Neural cell (in vitro differentiated cells): Measurements from ENCODE around the gene BCKDHB. TPM values are rescaled to one million over a fixed set of nuclear protein-coding genes. Genes with fewer than 3 reads are reported as not detected.

Experiments used
- H2AFZ ChIP-seq: fragments of 200-600, 300-800 bp; sonication (generic), shearing (Covaris generic); 2 replicates; pipeline ENCODE4 v1.6.0; 2014; ENCODE audit warnings: low read depth, mild to moderate bottlenecking, antibody characterized with exemption, low read length, moderate library complexity
- H3F3A ChIP-seq: fragments of 200-600 bp; shearing (Covaris generic); 2 replicates; pipeline ENCODE4 v1.6.1; 2016; ENCODE audit warnings: mild to moderate bottlenecking, moderate library complexity, mixed read lengths, antibody characterized with exemption, low read length; ENCODE audit not compliant: insufficient read depth, poor library complexity, severe bottlenecking
- H3K27ac ChIP-seq: fragments of 200-600, 300-800 bp; sonication (generic), shearing (Covaris generic); 2 replicates; pipeline ENCODE4 v1.5.1; 2014; ENCODE audit warnings: mild to moderate bottlenecking, low read length, moderate library complexity
- H3K27me3 ChIP-seq: fragments of 300-800, 200-600 bp; sonication (generic), shearing (Covaris generic); 2 replicates; pipeline ENCODE4 v1.6.0; 2014; ENCODE audit warnings: mild to moderate bottlenecking, low read depth, low read length, moderate library complexity; ENCODE audit not compliant: insufficient read depth
- H3K36me3 ChIP-seq: fragments of 300-800, 200-600 bp; sonication (generic), shearing (Covaris generic); 2 replicates; pipeline ENCODE4 v1.5.1; 2014; ENCODE audit warnings: mild to moderate bottlenecking, antibody characterized with exemption, low read length, moderate library complexity; ENCODE audit not compliant: insufficient read depth
- H3K4me2 ChIP-seq: fragments of 300-800, 200-600 bp; sonication (generic), shearing (Covaris generic); 2 replicates; pipeline ENCODE4 v1.6.0; 2014; ENCODE audit warnings: mild to moderate bottlenecking, low read length
- H3K4me3 ChIP-seq: fragments of 300-800, 200-600 bp; sonication (generic), shearing (Covaris generic); 2 replicates; pipeline ENCODE4 v1.5.1; 2014; ENCODE audit warnings: mild to moderate bottlenecking, low read length, moderate library complexity
- H3K79me2 ChIP-seq: fragments of 200-600 bp; shearing (Covaris generic); replicated peaks from 2 replicates; pipeline ENCODE4 v1.6.0; 2014; ENCODE audit warnings: mild to moderate bottlenecking, low read length, moderate library complexity; ENCODE audit not compliant: insufficient read depth
- H3K9ac ChIP-seq: fragments of 300-800, 200-600 bp; sonication (generic), shearing (Covaris generic); 2 replicates; pipeline ENCODE4 v1.6.1; 2016; ENCODE audit warnings: mild to moderate bottlenecking, low read length, mixed read lengths
- H3K9me2 ChIP-seq: fragments of 200-600 bp; shearing (Covaris generic); 2 replicates; pipeline ENCODE4 v1.6.1; 2016; ENCODE audit warnings: mild to moderate bottlenecking, low read length, mixed read lengths; ENCODE audit not compliant: insufficient read depth
- H3K9me3 ChIP-seq: fragments of 200-600, 300-800 bp; sonication (generic), shearing (Covaris generic); 2 replicates; pipeline ENCODE4 v1.6.1; 2016; ENCODE audit warnings: mild to moderate bottlenecking, mixed run types, low read length, moderate library complexity, mixed read lengths
- H4K20me1 ChIP-seq: fragments of 200-600 bp; shearing (Covaris generic); 2 replicates; pipeline ENCODE4 v1.6.1; 2016; ENCODE audit warnings: mild to moderate bottlenecking, mixed run types; ENCODE audit not compliant: insufficient read depth
- EP300 ChIP-seq: fragments of 450-650 bp; conservative IDR thresholded peaks from 2 replicates; pipeline ENCODE4 v1.6.1; 2014; ENCODE audit warnings: antibody characterized with exemption, mild to moderate bottlenecking, moderate library complexity; ENCODE audit not compliant: poor library complexity, severe bottlenecking
- EZH2 ChIP-seq: fragments of 200-600, 300-800 bp; shearing (Covaris generic), sonication (generic); IDR thresholded peaks from 2 replicates; pipeline ENCODE4 v1.6.1; 2014; ENCODE audit warnings: antibody characterized with exemption, low read length, borderline replicate concordance, mild to moderate bottlenecking; ENCODE audit not compliant: insufficient read depth, poor library complexity, severe bottlenecking
- MXI1 ChIP-seq: fragments of 450-650 bp; conservative IDR thresholded peaks from 2 replicates; pipeline ENCODE4 v1.6.1; 2014; ENCODE audit warnings: antibody characterized with exemption, mild to moderate bottlenecking; ENCODE audit not compliant: poor library complexity, severe bottlenecking
- POLR2AphosphoS5 ChIP-seq: IDR thresholded peaks from 2 replicates; pipeline ENCODE4 v1.6.1; 2012
- RAD21 ChIP-seq: fragments of 450-650 bp; conservative IDR thresholded peaks from 2 replicates; pipeline ENCODE4 v1.6.1; 2014; ENCODE audit warnings: antibody characterized with exemption, mild to moderate bottlenecking, moderate library complexity
- SMC3 ChIP-seq: fragments of 450-650 bp; conservative IDR thresholded peaks from 2 replicates; pipeline ENCODE4 v1.6.1; 2014; ENCODE audit warnings: antibody characterized with exemption, mild to moderate bottlenecking, moderate library complexity; ENCODE audit not compliant: poor library complexity
- TAF1 ChIP-seq: IDR thresholded peaks from 2 replicates; pipeline ENCODE4 v1.6.1; 2012; ENCODE audit warnings: low read depth
- polyA plus RNA-seq: library from polyadenylated mRNA; depleted of rRNA; stranded (reverse); fragments of >200 nt; gene quantifications from 2 replicates; pipeline ENCODE4 v1.2.3, GENCODE V29; 2014
- TF ChIP-seq, protein P1 (sequence below): IDR thresholded peaks from 2 replicates; pipeline ENCODE4 v1.6.1; 2012; ENCODE audit warnings: borderline replicate concordance
- TF ChIP-seq, protein P2 (sequence below): fragments of 450-650 bp; IDR thresholded peaks from 2 replicates; pipeline ENCODE4 v1.5.1; 2014; ENCODE audit warnings: antibody characterized with exemption, mild to moderate bottlenecking, moderate library complexity; ENCODE audit not compliant: poor library complexity, severe bottlenecking

The BCKDHB gene
- polyA plus RNA-seq, 1 donor from 2014 or later: 16.1 TPM

DNA sequence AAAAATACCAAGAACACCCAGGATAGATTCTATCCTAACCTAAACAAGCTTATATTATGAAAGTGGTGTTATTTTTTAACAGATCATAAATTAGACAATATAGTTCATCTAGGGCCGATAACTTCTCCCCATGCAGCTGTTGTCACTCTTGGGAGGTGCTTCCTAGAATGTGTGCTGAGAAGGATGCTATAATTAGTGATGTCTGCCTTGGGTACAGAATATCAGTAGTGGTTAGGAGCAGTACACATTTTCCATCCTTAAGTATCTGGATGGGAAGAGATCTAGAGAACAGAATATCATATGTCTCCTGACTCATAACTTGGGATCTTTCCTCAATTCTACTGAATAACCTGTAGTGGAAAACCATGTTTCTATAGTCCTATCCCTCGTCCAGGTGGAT, 214.5 kb downstream of the BCKDHB start:
- Histone ChIP-seq H3K9me2 (no peaks in the 10 kb centered on the region), H3K27ac (no peak overlapping the region), H3K4me2 (no peak overlapping the region), H3K9ac (no peak overlapping the region), H3K36me3 (no peaks in the 10 kb centered on the region), H3K9me3 (no peaks in the 10 kb centered on the region), H3K79me2 (no peaks in the 10 kb centered on the region), H3K27me3 (no peaks in the 10 kb centered on the region), H2AFZ (no peak overlapping the region), H3K4me3 (no peak overlapping the region), H3F3A (no peaks in the 10 kb centered on the region), H4K20me1 (no peaks in the 10 kb centered on the region)
- TF ChIP-seq MXI1: no peak
- TF ChIP-seq, protein P1, sequence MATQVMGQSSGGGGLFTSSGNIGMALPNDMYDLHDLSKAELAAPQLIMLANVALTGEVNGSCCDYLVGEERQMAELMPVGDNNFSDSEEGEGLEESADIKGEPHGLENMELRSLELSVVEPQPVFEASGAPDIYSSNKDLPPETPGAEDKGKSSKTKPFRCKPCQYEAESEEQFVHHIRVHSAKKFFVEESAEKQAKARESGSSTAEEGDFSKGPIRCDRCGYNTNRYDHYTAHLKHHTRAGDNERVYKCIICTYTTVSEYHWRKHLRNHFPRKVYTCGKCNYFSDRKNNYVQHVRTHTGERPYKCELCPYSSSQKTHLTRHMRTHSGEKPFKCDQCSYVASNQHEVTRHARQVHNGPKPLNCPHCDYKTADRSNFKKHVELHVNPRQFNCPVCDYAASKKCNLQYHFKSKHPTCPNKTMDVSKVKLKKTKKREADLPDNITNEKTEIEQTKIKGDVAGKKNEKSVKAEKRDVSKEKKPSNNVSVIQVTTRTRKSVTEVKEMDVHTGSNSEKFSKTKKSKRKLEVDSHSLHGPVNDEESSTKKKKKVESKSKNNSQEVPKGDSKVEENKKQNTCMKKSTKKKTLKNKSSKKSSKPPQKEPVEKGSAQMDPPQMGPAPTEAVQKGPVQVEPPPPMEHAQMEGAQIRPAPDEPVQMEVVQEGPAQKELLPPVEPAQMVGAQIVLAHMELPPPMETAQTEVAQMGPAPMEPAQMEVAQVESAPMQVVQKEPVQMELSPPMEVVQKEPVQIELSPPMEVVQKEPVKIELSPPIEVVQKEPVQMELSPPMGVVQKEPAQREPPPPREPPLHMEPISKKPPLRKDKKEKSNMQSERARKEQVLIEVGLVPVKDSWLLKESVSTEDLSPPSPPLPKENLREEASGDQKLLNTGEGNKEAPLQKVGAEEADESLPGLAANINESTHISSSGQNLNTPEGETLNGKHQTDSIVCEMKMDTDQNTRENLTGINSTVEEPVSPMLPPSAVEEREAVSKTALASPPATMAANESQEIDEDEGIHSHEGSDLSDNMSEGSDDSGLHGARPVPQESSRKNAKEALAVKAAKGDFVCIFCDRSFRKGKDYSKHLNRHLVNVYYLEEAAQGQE: no peak
- TF ChIP-seq POLR2AphosphoS5: no peak
- no peak for TF ChIP-seq RAD21
- TF ChIP-seq EZH2: no peak
- no peak for TF ChIP-seq SMC3
- no peak for TF ChIP-seq TAF1
- no peak for TF ChIP-seq EP300
- TF ChIP-seq, protein P2, sequence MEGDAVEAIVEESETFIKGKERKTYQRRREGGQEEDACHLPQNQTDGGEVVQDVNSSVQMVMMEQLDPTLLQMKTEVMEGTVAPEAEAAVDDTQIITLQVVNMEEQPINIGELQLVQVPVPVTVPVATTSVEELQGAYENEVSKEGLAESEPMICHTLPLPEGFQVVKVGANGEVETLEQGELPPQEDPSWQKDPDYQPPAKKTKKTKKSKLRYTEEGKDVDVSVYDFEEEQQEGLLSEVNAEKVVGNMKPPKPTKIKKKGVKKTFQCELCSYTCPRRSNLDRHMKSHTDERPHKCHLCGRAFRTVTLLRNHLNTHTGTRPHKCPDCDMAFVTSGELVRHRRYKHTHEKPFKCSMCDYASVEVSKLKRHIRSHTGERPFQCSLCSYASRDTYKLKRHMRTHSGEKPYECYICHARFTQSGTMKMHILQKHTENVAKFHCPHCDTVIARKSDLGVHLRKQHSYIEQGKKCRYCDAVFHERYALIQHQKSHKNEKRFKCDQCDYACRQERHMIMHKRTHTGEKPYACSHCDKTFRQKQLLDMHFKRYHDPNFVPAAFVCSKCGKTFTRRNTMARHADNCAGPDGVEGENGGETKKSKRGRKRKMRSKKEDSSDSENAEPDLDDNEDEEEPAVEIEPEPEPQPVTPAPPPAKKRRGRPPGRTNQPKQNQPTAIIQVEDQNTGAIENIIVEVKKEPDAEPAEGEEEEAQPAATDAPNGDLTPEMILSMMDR: no peak

DNA sequence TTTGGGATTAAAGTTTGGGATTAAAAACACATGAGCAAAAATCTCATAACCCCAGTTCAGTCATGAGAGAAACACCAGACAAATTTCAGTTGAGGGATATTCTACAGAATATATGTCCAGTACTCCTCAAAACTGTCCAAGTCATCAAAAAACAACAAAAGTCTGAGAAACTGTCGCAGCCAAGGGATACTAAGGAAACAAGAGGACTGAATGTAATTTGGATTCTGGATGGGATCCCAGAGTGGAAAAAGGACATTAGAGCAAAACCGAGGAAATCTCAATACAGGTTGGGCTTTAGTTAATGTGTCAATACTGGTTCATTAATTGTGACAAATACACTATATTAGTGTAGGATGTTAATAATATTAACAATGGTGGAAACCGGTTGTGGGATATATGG, 219.3 kb downstream of the BCKDHB start:
- no peak overlapping the region for H2AFZ ChIP-seq
- H4K20me1 ChIP-seq: no peaks in the 10 kb centered on the region
- no peak overlapping the region for H3K4me3 ChIP-seq
- no peak for TF ChIP-seq EP300
- no peak for TF ChIP-seq SMC3
- TF ChIP-seq TAF1: no peak
- TF ChIP-seq, protein P1: no peak
- no peak for TF ChIP-seq MXI1
- no peak for TF ChIP-seq EZH2
- TF ChIP-seq RAD21: no peak
- TF ChIP-seq POLR2AphosphoS5: no peak
- TF ChIP-seq, protein P2: no peak
- H3K9me3 ChIP-seq: no peaks in the 10 kb centered on the region
- no peaks in the 10 kb centered on the region for H3K36me3 ChIP-seq
- H3K4me2 ChIP-seq: no peak overlapping the region
- no peaks in the 10 kb centered on the region for H3K79me2 ChIP-seq
- no peak overlapping the region for H3K27ac ChIP-seq
- H3K27me3 ChIP-seq: no peaks in the 10 kb centered on the region
- H3K9me2 ChIP-seq: no peaks in the 10 kb centered on the region
- no peak overlapping the region for H3K9ac ChIP-seq
- H3F3A ChIP-seq: no peaks in the 10 kb centered on the region
